Kasumi-1 (cell line): ENCODE data around the gene SGMS1.
"Not testable (repeated sequence)": the region's sequence is repeated elsewhere in the genome, so short reads cannot be mapped to it uniquely, and the experiment has no call there.

Source experiments
- DNase-seq, 2 experiments: peaks; one replicate each; lab custom pipeline; 2025; lab: John Stamatoyannopoulos, UW

SGMS1 gene

DNA sequence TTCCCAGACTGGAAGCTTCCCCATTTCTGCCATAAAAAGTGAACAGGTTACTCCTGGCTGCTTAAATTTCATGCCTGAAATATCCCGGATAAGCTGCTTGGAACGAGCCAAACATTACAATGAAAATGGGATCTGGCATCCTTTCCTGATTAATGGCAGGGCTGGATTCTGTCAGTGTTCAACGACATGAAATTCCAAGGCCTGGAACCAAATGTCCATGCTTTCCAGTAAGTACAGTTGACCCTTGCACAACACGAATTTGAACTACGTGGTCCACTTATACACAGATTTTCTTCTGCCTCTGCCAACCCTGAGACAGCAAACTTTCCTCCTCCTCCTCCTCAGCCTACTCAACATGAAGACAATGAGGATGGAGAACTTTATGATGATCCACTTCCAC, 65.4 kb downstream of the SGMS1 start:
- no peak for DNase-seq

DNA sequence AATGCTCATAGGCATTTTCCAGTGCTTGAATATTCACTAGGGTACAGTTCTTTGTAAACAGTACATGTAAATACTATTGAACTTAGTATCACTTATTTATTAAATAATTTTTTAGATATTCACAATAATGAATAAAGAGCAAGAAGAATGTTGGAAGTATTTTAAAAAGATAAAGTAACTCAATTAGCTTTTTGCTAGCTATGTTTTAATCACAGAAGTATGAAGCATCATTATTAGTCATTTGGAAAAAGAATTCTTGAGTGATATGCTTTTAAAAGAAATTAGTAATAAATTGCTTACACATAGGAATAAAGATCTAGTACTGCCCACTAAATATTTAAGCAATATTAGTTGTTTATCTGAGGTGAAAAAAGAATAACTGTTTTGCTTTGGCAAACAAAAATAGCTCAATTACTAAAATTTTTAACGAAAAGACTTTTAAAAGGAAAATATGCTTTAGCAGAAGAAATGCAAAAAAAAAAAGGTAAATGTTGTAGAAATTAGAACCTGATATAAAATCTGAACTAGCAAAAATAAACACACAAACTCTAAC, 66.5 kb downstream of the SGMS1 start:
- DNase-seq: no peak

DNA sequence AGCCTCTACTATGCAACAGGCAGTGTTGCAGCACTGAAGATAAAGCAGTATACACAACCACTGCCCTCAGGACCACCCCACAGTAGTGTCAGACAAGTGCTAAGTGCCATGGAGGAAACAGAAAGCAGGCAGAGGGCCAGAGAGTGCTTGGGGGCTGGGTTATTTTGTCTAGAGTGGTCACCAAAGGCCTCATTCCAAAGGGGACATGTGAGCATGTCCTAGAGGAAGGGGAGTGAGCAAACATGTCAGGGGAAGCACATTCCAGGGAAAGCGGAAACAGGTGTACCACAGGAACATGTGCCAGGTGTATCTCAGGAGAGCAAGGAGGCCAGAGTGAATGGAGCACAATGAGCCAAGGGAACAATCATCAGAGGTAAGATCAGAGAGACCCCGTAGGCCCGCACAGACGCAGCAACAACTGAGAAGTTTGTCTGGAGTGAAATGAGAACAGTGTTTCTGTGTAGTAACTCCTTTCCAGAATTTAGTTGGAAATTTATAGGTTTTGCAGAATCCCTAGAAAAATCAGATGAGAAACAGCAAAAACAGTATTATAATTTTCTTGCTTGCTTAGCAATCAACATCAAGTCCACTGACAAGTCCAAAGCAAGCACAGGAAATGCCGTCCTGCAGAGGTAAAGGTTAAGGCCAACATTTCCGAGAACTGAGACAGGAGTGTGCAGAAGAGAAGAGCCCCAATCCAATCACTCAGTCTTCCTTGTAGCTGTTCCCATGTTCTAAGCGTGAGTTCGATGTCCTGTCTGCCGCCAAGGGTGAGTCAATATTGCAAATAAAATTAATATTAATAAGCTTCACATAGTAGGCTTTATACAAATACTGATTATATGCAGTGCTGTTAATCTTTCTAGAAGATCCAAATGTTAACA, 67.3 kb downstream of the SGMS1 start:
- DNase-seq: no peak

DNA sequence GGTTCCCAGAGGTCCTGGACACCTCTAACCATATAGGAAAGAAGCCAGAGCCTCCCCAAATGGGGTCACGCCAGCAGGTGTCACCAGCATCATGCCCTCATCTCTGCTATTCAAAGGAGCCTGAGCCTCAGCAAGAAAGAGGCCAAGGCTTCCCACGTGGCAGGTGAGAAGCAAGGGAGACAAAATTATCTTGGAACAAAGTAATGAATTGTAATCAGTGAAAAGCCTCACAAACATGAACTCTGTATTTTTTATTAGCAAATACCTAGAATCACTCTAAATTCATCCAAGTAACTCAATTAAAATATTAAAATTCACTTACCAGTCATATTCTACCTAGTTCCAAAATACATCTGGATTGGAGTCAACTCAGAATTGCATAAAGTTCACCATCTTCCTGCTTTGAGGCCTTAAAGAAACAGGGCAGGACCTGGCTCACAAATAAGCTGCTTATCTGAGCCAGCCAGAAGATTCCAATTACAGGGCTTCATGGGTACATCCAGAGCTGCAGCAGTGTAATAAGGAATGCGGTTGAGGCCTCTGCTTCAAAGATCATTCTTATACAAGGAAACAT, 68.7 kb downstream of the SGMS1 start:
- DNase-seq: no peak

DNA sequence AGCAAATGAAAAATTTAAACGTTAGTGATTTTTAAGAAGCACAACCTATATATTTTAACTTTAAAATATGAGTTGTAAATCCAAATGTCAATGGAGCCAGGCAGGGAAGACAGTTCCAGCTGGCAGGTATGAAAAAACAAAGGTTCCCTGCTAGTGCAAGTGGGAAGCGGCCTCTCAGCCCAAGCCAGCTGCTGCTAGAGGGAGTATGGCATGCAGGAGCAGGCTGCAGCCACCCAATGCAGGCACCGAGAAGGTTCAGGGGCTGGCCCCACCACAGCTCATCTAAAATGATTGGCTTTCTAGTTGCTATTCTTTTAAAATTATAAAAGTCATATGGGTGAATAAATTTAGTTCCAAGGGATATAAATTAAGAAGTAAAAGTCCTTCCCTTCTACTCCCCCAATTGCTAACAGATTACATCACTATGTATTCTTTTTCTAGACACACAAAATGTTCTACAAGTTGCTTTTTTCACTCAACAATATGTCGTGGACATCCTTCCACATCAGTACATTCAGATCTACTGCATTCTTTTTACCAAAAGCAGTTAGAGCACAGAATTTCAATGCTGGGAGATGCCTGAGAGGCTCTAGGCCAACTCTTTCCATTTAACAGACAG, 69.3 kb downstream of the SGMS1 start:
- DNase-seq: no peak

DNA sequence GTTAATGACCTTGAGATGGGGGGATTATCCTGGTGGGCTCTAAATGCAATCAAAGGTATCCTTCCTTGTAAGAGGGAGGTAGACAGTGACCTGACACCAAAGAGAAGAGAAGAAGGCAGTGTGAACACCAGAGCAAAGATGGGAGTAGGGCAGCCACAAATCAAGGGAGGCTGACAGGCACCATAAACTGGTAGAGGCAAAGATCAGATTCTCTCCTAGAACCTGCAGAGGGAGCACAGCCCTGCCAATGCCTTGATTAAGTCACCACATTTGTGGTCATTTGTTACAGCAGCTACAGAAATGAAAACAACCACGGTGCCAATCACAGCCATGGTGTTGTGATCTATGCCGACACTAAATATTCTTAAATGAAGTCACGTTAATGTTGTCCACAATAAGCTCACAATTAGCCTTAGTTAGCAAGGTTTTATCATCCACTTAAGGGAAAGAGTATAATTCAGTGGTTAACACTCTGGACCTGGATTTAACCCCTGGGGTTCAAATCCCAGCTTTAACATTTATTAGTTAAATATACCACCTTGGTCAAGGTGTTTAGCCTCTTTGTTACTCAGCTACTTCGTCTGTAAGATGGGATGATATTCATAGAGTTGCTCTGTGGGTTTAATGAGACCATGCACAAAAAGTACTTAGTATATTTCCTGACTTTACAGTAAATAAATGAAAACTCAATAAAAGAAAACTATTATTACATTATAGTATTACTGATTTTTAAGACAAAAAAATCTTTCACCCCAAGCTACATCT, 70.8 kb downstream of the SGMS1 start:
- DNase-seq: peak; percentile 58 to 70

DNA sequence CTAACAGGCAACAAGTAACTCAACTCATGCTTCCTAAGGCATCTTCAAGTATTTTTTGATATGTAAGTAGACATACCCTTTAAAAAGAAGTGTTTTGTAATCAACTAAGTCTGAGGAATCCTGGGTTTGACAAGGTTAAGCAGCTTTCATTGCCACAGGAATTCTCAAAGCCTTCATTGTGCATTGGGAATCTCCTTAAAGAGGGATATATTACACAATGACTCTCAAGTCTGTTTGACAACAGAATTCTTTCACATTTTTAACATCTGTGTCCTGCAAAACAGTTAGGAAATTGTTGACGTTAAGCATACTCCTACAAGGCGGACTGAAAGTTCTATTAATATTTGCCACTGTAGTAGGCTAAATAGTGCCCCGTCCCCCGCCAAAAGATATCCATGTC, 71.4 kb downstream of the SGMS1 start:
- no peak for DNase-seq

DNA sequence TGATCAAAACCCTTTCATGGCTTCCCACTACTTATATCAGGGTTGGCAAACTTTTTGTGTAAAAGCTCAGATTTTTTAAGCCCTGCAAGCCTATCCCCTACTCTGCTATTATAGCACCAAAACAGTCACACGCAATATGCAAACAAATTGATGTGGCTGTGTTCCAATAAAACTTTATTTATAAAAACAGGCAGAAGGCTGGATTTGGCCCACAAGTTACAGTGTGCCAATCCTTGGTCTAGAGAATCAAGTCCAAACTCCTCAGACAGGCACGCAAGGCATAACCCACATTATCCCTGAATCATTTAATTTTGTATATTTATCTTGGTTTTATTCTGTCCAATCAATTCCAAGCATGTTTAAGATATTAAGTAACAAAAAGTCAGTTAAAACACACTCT, 71.9 kb downstream of the SGMS1 start:
- DNase-seq: no peak

DNA sequence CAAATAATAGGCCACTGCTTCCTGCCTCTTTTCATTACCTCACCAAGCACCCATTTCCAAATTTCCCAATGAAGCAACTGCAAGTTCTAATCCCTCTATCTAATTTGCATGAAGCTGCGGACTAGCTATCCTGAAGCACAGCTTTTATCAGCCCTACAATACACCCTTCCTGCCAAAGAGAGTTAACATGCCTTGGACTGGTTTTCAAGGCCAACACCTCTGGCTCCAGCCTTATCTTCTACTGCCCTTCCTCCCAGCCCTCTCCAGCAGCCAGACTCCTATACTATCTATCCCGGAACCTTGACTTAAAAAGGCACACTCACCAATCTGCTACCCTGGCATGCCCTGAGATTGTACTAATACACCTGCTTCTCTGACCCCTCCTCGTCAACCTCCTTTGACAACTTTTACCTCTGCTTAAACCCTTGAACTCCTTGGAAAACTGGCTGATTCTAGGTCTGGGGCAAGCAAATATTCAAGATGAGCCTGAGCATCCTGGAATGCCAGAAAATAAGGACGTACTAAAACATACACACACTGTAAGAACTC, 73.4 kb downstream of the SGMS1 start:
- DNase-seq: no peak

DNA sequence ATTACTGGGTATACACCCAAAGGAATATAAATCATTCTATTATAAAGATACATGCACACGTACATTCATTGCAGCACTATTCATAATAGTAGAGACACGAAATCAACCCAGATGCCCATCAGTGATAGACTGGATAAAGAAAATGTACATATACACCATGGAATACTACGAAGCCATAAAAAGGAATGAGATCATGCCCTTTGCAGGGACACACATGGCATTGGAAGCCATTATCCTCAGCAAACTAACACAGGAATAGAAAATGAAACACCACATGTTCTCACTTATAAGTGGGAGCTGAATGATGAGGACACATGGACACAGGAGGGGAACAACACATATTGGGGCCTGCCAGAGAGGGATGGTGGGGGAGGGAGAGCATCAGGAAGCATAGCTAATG, 74.6 kb downstream of the SGMS1 start:
- DNase-seq: not testable (repeated sequence)

DNA sequence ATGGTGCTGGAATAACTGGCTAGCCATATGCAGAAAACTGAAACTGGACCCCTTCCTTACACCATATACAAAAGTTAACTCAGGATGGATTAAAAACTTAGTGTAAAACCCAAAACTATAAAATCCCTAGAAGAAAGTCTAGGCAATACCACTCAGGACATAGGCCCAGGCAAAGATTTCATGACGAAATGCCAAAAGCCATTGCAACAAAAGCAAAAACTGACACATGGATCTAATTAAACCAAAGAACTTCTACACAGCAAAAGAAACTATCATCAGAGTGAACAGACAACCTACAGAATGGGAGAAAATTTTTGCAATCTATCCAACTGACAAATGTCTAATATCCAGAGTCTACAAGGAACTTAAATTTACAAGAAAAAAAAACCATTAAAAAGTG, 75.3 kb downstream of the SGMS1 start:
- DNase-seq: not testable (repeated sequence)

DNA sequence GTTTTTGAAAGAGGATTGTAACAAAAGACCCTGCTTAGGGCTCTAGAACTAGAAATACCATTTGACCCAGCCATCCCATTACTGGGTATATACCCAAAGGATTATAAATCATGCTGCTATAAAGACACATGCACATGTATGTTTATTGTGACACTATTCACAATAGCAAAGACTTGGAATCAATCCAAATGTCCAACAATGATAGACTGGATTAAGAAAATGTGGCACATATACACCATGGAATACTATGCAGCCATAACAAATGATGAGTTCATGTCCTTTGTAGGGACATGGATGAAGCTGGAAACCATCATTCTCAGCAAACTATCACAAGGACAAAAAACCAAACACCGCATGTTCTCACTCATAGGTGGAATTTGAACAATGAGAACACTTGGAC, 77.5 kb downstream of the SGMS1 start:
- DNase-seq: not testable (repeated sequence)

DNA sequence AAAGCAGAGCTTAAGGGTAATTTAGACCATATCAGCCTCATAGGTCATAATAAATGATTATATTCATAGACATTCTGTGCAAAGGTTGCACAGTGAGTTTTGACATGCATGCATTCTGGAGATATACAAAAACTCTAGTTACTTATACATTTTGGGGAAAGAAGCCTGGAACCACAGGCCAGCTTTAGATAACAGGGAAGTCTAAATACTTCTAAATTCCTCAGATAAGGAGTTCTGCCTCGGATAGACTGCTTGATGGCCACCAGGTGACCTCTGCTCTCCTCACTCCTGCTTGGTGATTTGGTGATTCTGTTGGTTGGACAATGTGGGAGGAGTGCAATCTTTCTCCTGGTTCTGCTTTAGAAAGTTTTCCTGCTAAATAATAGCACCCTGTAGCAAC, 77.9 kb downstream of the SGMS1 start:
- no peak for DNase-seq

DNA sequence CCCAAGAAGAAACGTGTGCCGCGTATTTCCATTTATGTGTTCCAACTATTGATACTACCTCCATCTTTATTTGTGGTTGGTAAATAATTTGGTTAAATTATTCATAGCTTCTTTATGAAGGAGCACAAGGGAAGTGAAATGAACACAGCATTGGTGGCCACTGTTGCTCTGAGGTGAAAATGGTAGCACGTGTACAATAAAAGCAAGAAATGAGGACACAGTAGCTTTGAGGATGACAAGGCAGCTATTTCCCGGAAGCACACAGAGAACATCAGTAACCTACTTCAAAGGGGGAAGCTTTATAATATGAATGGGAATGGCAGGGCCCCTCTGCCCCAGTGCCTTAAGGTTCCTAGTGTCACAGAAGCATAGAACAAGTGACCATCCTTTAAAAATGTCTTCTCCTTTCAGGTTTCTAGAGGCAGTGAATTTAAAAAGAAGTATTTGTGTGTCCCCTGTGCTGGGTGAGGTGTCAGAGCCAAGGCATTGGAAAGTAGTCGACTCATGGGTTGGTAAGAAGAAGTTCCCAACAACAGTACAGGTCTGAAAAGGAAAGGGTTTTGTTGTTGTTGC, 78.8 kb downstream of the SGMS1 start:
- no peak for DNase-seq

DNA sequence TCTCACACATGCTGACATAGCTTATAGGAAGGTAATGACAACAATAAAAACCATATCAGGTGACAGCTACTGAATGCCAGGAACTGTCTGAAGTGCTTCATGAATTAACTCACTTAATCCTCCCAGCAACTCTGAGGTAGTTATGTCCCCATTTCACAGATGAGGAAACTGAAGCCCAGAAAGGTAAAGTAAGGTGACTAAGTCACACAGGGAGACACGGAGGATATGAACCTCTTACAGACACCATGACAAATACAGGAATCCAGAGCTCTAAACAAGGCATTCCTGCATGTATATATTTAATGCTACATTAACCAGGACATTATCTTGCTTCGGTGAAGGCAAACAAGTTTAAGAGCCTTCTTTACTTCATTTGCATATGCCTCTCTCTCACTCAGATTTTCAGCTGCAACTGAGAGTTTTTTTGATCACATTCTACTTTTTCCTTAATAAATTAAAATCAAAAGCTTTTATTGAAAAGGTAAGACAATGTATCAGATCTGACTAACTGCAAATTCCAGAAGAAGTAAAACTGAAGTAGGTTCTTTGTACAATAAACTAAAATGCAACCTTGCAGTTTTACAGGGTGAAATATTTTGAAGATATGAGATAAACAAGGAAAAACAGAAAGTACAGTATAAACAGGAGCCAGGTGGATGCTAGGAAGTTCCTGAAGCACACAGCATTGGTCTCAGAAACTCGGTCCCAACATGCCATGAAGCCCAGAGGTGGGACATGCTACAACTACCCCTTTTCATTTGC, 79.5 kb downstream of the SGMS1 start:
- no peak for DNase-seq

DNA sequence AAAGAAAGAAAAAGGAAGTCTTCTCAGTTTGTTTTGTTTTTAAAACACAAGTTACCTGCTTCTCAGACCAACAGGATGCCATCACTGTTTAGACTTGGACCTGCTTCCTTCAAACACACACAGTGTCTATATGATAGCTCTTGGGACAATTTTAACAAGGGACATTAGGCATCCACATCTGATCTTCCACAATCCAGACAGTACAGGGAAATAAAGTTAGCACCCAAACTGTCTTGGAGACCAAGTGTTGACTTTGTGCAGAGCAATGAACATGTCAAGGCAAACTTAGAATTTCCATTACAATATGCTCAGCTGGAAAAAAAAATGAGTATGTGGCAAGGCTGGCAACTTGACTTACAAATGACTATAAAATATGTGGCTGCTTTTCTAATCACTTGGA, 80.9 kb downstream of the SGMS1 start:
- no peak for DNase-seq

DNA sequence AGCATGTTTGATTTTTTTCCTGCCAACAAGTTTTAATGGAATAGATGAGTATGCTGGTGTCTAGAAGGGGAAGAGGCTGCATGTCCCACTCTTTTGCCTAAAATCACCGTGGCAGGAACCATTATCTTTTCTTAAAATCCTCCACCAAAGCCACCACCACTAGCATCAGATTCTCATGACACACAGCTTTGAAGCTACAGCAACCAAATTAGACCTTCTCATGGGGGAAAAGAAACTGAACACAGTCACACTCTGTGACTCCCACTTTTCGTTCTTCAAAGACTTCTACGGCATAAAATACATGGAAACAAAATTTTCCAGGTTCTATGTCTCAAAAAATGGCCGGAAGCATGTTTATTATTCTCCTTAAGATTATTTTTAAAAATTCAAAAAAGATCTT, 81.8 kb downstream of the SGMS1 start:
- DNase-seq: no peak

DNA sequence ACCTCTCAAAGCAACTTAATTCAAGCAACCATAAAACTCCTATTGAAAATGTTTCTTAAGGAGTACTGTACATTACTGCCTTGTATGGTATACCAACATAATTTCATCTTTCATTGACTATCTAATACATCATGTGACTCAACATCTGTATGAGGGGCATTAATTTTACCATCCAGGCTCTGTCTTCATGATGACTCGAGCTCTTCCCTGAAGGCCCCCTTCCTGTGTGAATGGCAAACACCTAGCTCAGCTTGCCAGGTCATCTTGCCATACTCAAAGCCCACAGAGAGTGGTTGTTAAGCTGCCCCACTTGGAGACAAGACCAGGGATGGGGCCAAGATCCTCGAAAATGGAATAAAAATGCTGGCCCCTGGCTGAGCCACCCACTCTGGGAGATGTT, 82.4 kb downstream of the SGMS1 start:
- no peak for DNase-seq

DNA sequence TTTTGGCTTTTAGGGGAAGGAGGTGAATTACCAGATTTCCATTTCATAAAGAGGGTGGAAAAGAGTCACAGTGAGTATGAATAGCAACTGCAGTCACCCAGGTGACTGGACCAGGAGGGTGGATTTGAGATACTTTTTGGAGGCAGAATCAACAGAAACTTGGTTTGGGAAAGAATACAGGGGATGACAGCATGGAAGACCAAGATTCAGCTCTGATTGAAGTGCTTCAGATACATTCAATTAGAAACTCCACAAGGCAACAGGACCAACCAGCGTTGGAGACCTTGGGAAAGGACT, 83.0 kb downstream of the SGMS1 start:
- no peak for DNase-seq

DNA sequence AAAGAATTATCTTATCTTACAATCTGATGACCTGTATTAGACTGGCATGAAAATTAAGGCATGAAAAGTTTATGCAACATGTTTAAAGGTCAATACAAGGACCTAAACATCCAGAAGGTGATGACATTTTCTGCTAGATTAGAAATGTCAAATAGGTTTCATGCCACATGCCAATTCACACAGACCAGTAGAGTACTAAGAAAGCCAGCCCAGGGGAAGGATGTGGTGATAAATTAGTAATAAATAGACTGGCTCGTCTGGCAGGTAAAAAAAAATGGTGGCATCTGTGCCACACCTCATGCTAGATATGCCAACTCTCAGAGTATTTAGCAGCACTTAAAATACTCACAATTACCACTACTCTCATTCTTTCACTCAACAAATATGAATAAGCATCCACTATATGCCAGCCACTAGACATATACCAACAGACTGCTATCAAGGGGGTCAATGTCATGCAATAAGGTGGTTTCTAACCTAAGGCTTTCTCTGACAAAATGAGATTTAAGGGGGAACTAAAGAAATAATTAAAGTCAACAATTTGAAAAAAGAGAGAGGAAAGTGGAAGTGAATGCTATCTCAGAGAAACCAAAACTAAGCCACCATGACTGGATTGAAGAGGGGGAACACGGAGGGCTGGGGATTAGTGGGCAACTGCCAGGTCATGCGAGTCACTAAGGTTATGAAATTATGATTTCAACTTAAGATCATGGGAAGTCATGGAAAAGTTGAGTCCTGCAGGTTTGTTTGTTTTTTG, 83.5 kb downstream of the SGMS1 start:
- no peak for DNase-seq
